HepG2 (cell line): ENCODE measurements around the gene NRDE2. TPM values are rescaled to one million over a fixed set of nuclear protein-coding genes. Genes with fewer than 3 reads are reported as not detected.

Source experiments
- AGO1 ChIP-seq: fragments of 200-400 bp; formaldehyde crosslinking; IDR thresholded peaks from 2 replicates; pipeline ENCODE4 v1.6.1; 2017; ENCODE audit warnings: mild to moderate bottlenecking, low read depth, low read length, moderate library complexity; ENCODE audit not compliant: poor library complexity, severe bottlenecking
- ARNT ChIP-seq: fragments of 450-650 bp; IDR thresholded peaks from 2 replicates; pipeline ENCODE4 v1.6.1; 2017
- CREB1 ChIP-seq, 2 experiments: fragments of 450-650 bp in 1 of 2; IDR thresholded peaks; 2 replicates each; pipeline ENCODE4 v1.6.1; 2016 to 2017; ENCODE audit warnings: control low read depth in 1 of 2, mild to moderate bottlenecking in 1 of 2, missing compliant biosample characterization in 1 of 2, missing genetic modification characterization in 1 of 2
- EED ChIP-seq: sonication (generic); formaldehyde crosslinking; IDR thresholded peaks from 2 replicates; pipeline ENCODE4 v1.5.0; 2020; ENCODE audit warnings: mild to moderate bottlenecking, missing genetic modification reagents
- ELF1 ChIP-seq: sonication (generic); formaldehyde crosslinking; IDR thresholded peaks from 2 replicates; pipeline ENCODE4 v1.4.0; 2020; ENCODE audit warnings: missing genetic modification reagents
- FLYWCH1 ChIP-seq: sonication (generic); formaldehyde crosslinking; IDR thresholded peaks from 2 replicates; pipeline ENCODE4 v1.8.1; 2023; ENCODE audit warnings: mild to moderate bottlenecking, missing genetic modification reagents
- HHEX ChIP-seq: IDR thresholded peaks from 2 replicates; pipeline ENCODE4 v1.6.1; 2016; ENCODE audit warnings: control low read depth
- HOXA3 ChIP-seq: sonication (generic); formaldehyde crosslinking; IDR thresholded peaks from 2 replicates; pipeline ENCODE4 v1.5.0; 2020; ENCODE audit warnings: missing genetic modification reagents
- JUND ChIP-seq: sonication (generic); formaldehyde crosslinking; IDR thresholded peaks from 2 replicates; pipeline ENCODE4 v1.8.0; 2022; ENCODE audit warnings: mild to moderate bottlenecking, missing genetic modification reagents
- KDM5B ChIP-seq: sonication (generic); formaldehyde crosslinking; IDR thresholded peaks from 2 replicates; pipeline ENCODE4 v1.4.0; 2020; ENCODE audit warnings: missing genetic modification reagents, mild to moderate bottlenecking, borderline replicate concordance
- NFE2 ChIP-seq: sonication (generic); formaldehyde crosslinking; IDR thresholded peaks from 2 replicates; pipeline ENCODE4 v1.4.0; 2020; ENCODE audit warnings: missing genetic modification reagents
- NR2F6 ChIP-seq, 2 experiments: IDR thresholded peaks; 2 replicates each; pipeline ENCODE4 v1.6.1; 2016; ENCODE audit warnings: antibody characterized with exemption in 1 of 2, mild to moderate bottlenecking in 1 of 2
- RAD21 ChIP-seq: fragments of 450-650 bp; formaldehyde crosslinking; IDR thresholded peaks from 2 replicates; pipeline ENCODE4 v1.5.0; 2020; ENCODE audit warnings: mild to moderate bottlenecking
- SALL1 ChIP-seq: sonication (generic); formaldehyde crosslinking; IDR thresholded peaks from 2 replicates; pipeline ENCODE4 v1.8.0; 2022; ENCODE audit warnings: mild to moderate bottlenecking, missing genetic modification reagents
- ZBED4 ChIP-seq: sonication (generic); formaldehyde crosslinking; IDR thresholded peaks from 2 replicates; pipeline ENCODE4 v1.4.0; 2020; ENCODE audit warnings: missing genetic modification reagents, borderline replicate concordance
- ZNF260 ChIP-seq: sonication (generic); formaldehyde crosslinking; IDR thresholded peaks from 2 replicates; pipeline ENCODE4 v1.4.0; 2020; ENCODE audit warnings: missing genetic modification reagents, low read depth, mild to moderate bottlenecking, borderline replicate concordance
- ZNF296 ChIP-seq: sonication (generic); formaldehyde crosslinking; conservative IDR thresholded peaks from 2 replicates; pipeline ENCODE4 v1.5.0; 2020; ENCODE audit warnings: mild to moderate bottlenecking, missing genetic modification reagents
- ZNF3 ChIP-seq: IDR thresholded peaks from 2 replicates; pipeline ENCODE4 v1.7.0; 2017; ENCODE audit warnings: inconsistent platforms
- ZNF317 ChIP-seq: sonication (generic); formaldehyde crosslinking; IDR thresholded peaks from 2 replicates; pipeline ENCODE4 v1.5.0; 2020; ENCODE audit warnings: mild to moderate bottlenecking, missing genetic modification reagents
- ZNF382 ChIP-seq: sonication (generic); formaldehyde crosslinking; IDR thresholded peaks from 2 replicates; pipeline ENCODE4 v1.5.0; 2020; ENCODE audit warnings: missing genetic modification reagents, mild to moderate bottlenecking, borderline replicate concordance
- ZNF569 ChIP-seq: sonication (generic); formaldehyde crosslinking; IDR thresholded peaks from 2 replicates; pipeline ENCODE4 v1.5.0; 2020; ENCODE audit warnings: mild to moderate bottlenecking, missing genetic modification reagents, moderate library complexity, borderline replicate concordance
- ZNF605 ChIP-seq: sonication (generic); formaldehyde crosslinking; IDR thresholded peaks from 2 replicates; pipeline ENCODE4 v1.8.0; 2022; ENCODE audit warnings: mild to moderate bottlenecking, missing genetic modification reagents
- ZNF674 ChIP-seq: sonication (generic); formaldehyde crosslinking; IDR thresholded peaks from 2 replicates; pipeline ENCODE4 v1.5.0; 2020; ENCODE audit warnings: low read depth, mild to moderate bottlenecking, missing genetic modification reagents
- ZNF678 ChIP-seq: sonication (generic); formaldehyde crosslinking; IDR thresholded peaks from 2 replicates; pipeline ENCODE4 v1.4.0; 2020; ENCODE audit warnings: mild to moderate bottlenecking, missing genetic modification reagents
- ZNF737 ChIP-seq: sonication (generic); formaldehyde crosslinking; IDR thresholded peaks from 2 replicates; pipeline ENCODE4 v1.5.0; 2020; ENCODE audit warnings: missing genetic modification reagents, mild to moderate bottlenecking, borderline replicate concordance
- ZNF746 ChIP-seq: sonication (generic); formaldehyde crosslinking; IDR thresholded peaks from 2 replicates; pipeline ENCODE4 v1.8.0; 2022; ENCODE audit warnings: mild to moderate bottlenecking, missing genetic modification reagents
- ZNF781 ChIP-seq: sonication (generic); formaldehyde crosslinking; IDR thresholded peaks from 2 replicates; pipeline ENCODE4 v1.5.1; 2020; ENCODE audit warnings: borderline replicate concordance, mild to moderate bottlenecking, missing genetic modification reagents; ENCODE audit errors: not compliant biosample characterization
- ZNF788 ChIP-seq: sonication (generic); formaldehyde crosslinking; IDR thresholded peaks from 2 replicates; pipeline ENCODE4 v1.5.0; 2020; ENCODE audit warnings: mild to moderate bottlenecking, missing genetic modification reagents, borderline replicate concordance
- ZSCAN20 ChIP-seq: sonication (generic); formaldehyde crosslinking; IDR thresholded peaks from 2 replicates; pipeline ENCODE4 v1.4.0; 2020; ENCODE audit warnings: missing genetic modification reagents, mild to moderate bottlenecking, borderline replicate concordance
- polyA plus RNA-seq, 8 experiments: library from polyadenylated mRNA; depleted of rRNA in 3 of 8; stranded (reverse) in 7 of 8; unstranded in 1 of 8; fragments of >200 nt; fragmentation: Illumina TruSeq in 4 of 8; extraction: Trizol in 4 of 8; gene quantifications; 2 replicates each; pipeline versions ENCODE4 v1.2.1 to v1.2.3, GENCODE V29; 2011 to 2016; ENCODE audit warnings: low read depth in 4 of 8, missing spikeins in 1 of 8, mixed read lengths in 1 of 8; ENCODE audit not compliant: insufficient read depth in 1 of 8
- total RNA-seq, 5 experiments: library from RNA; depleted of rRNA; stranded (reverse); fragments of >200 nt; fragmentation: Illumina TruSeq; extraction: Trizol; gene quantifications; 2 replicates each; pipeline ENCODE4 v1.2.3, GENCODE V29; 2016; ENCODE audit warnings: low read depth in 1 of 5

Gene NRDE2
- total and polyA plus RNA-seq, 2 of the 13 experiments (the other 11 are each of a cell fraction or from before 2014, with no cell fraction given), result 5.6 to 12.5 TPM

- peak; percentile 69; the same call in 1 of the 2 replicates for TF ChIP-seq SALL1 (CRISPR knock-in tag)
- no peak for TF ChIP-seq NFE2
- peak; percentile 54 for TF ChIP-seq ZNF605 (CRISPR knock-in tag)
- TF ChIP-seq ZBED4, result no peak
- no peak for TF ChIP-seq CREB1 (IDR thresholded peaks at IDR 0.05)
- TF ChIP-seq CREB1 (CRISPR knock-in tag; IDR thresholded peaks at IDR 0.05), result no peak
- no peak for TF ChIP-seq ZNF260 (CRISPR knock-in tag)
- TF ChIP-seq ZNF746, result no peak
- no peak for TF ChIP-seq ZNF317
- no peak for TF ChIP-seq NR2F6 (IDR thresholded peaks at IDR 0.05)
- no peak for TF ChIP-seq NR2F6 (CRISPR knock-in tag; IDR thresholded peaks at IDR 0.05)
- TF ChIP-seq ZNF569, result no peak
- TF ChIP-seq ZNF296 (CRISPR knock-in tag), result no peak
- no peak for TF ChIP-seq ELF1 (CRISPR knock-in tag)
- TF ChIP-seq HHEX (CRISPR knock-in tag), result no peak
- TF ChIP-seq JUND (CRISPR knock-in tag), result no peak
- no peak for TF ChIP-seq AGO1
- TF ChIP-seq HOXA3 (CRISPR knock-in tag), result no peak
- TF ChIP-seq ZNF3 (CRISPR knock-in tag), result no peak
- no peak for TF ChIP-seq ARNT
- TF ChIP-seq ZSCAN20 (CRISPR knock-in tag), result peak; percentile 47; the same call in 1 of the 2 replicates
- TF ChIP-seq ZNF781 (CRISPR knock-in tag), result no peak
- no peak for TF ChIP-seq ZNF737 (CRISPR knock-in tag)
- peak; percentile 52; the same call in 1 of the 2 replicates for TF ChIP-seq ZNF788 (CRISPR knock-in tag)
- TF ChIP-seq RAD21 (CRISPR knock-in tag), result peak; percentile 83
- no peak for TF ChIP-seq ZNF382 (CRISPR knock-in tag)
- TF ChIP-seq KDM5B (CRISPR knock-in tag), result no peak
- no peak for TF ChIP-seq FLYWCH1 (CRISPR knock-in tag)
- TF ChIP-seq EED (CRISPR knock-in tag), result peak; percentile 30; the same call in 1 of the 2 replicates
- TF ChIP-seq ZNF678 (CRISPR knock-in tag), result no peak
- no peak for TF ChIP-seq ZNF674 (CRISPR knock-in tag)
Measured at GRCh38 chr14:90235179-90235976, 96.4 kb downstream of the NRDE2 start (continued).
